Psoas muscle (tissue), 8 donors: ENCODE measurements around the gene SIRT3. TPM values are rescaled to one million over a fixed set of nuclear protein-coding genes. Genes with fewer than 3 reads are reported as not detected.

Source experiments
- ATAC-seq, 4 donors: fragments of 200-7000 bp; cut with Tn5 transposase; one replicate each; pipeline ENCODE4 v1.9.1; 2020; ENCODE audit warnings: moderate library complexity in 3 of 4, mild to moderate bottlenecking in 2 of 4
- DNase-seq, 2 donors: peaks; one replicate each; pipeline ENCODE4 v3.0.0-alpha.2; 2020
- H3K27ac ChIP-seq: fragments of 200-600 bp; one replicate; pipeline ENCODE4 v1.8.0; 2022
- H3K27me3 ChIP-seq, 3 donors: fragments of 200-600 bp in 1 of 3; one replicate each; pipeline versions ENCODE4 v1.6.1 to v1.8.0; 2013 to 2022; ENCODE audit warnings: low read length in 2 of 3, mild to moderate bottlenecking in 2 of 3, moderate library complexity in 1 of 3; ENCODE audit not compliant: insufficient read depth in 3 of 3
- H3K36me3 ChIP-seq, 2 donors: fragments of 200-600 bp in 1 of 2; one replicate each; pipeline versions ENCODE4 v1.6.1 to v1.8.0; 2013 to 2022; ENCODE audit warnings: low read depth in 1 of 2, mild to moderate bottlenecking in 1 of 2, moderate library complexity in 1 of 2; ENCODE audit not compliant: insufficient read depth in 1 of 2
- H3K4me1 ChIP-seq: fragments of 200-600 bp; one replicate; pipeline ENCODE4 v1.8.0; 2022
- H3K4me3 ChIP-seq: fragments of 200-600 bp; one replicate; pipeline ENCODE4 v1.8.0; 2022; ENCODE audit warnings: mild to moderate bottlenecking
- H3K9me3 ChIP-seq: fragments of 200-600 bp; one replicate; pipeline ENCODE4 v1.8.0; 2022
- WGBS, 3 donors: extraction: QIAGEN DNeasy Blood & Tissue Kit; methylation state at CpG; one replicate each; pipeline versions ENCODE4 v1.1.6 to v1.1.7; 2013; 5-methylcytosine and 5-hydroxymethylcytosine counted together
- intact Hi-C, 2 donors: fragments of 100-400 bp; cut with DNase I; formaldehyde crosslinking; loops; one replicate each; pipeline versions ENCODE4 v1.11.0 to v1.14.2; 2022
- polyA plus RNA-seq, 3 donors: library from polyadenylated mRNA; stranded (reverse); fragments of 200-250 nt; gene quantifications; one replicate each; pipeline ENCODE4 v1.2.3, GENCODE V29; 2013
- total RNA-seq, 4 donors: library from RNA; stranded (reverse); fragmentation: NEBNext Ultra II Directional in 2 of 4; extraction: Animal tissue kit (Norgen Biotek cat#: 25700) in 2 of 4; gene quantifications; one replicate each; pipeline versions ENCODE4 v1.2.1 to v1.2.4, GENCODE V29; 2021 to 2023
- TF ChIP-seq, protein P1 (sequence below): fragments of 200-600 bp; IDR thresholded peaks from one replicate; pipeline ENCODE4 v1.8.0; 2022; ENCODE audit warnings: antibody characterized with exemption
- donor health status: healthy with polysubstance abuse.
- donor health status: DM: no; HTN: no; CAD: no; lungs with moderate emphysema.
- donor health status: Bipolar disorder and iron deficiency.
- donor health status: healthy.
- donor health status: DM: yes; HTN: yes; CAD: no.
- donor health status: DM: no; HTN: no; CAD: no.
- donor health status: DM: no; HTN: no; CAD: no.
- donor health status: DM: yes; HTN: yes; CAD: no.

SIRT3 gene
- total and polyA plus RNA-seq, 7 donors = 10.4 to 23.2 (median 15.0) TPM

DNA sequence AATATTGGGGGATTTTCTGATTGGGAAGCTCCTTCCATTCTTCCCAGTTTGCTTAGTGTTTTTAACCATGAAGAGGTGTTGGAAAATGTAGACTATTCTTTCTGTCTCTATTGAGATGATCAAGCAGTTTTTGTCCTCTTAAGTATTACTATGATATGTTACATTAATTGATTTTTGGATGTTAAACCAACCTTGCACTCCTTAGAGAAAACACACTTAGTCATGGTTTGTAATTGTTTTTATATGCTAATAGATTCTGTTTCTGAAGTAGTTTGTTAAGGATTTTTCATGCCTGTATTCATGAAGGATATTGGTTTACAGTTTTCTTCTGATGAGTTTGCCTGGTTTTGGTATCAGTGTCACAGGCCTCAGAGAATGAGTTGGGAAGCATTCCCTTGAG, 40.1 kb upstream of the SIRT3 start:
- no peak overlapping the region for H3K4me3 ChIP-seq
- no peaks in the 10 kb centered on the region for H3K36me3 ChIP-seq
- no peaks in the 10 kb centered on the region for H3K9me3 ChIP-seq
- DNase-seq = no peak
- ATAC-seq = no peak
- TF ChIP-seq, protein P1, sequence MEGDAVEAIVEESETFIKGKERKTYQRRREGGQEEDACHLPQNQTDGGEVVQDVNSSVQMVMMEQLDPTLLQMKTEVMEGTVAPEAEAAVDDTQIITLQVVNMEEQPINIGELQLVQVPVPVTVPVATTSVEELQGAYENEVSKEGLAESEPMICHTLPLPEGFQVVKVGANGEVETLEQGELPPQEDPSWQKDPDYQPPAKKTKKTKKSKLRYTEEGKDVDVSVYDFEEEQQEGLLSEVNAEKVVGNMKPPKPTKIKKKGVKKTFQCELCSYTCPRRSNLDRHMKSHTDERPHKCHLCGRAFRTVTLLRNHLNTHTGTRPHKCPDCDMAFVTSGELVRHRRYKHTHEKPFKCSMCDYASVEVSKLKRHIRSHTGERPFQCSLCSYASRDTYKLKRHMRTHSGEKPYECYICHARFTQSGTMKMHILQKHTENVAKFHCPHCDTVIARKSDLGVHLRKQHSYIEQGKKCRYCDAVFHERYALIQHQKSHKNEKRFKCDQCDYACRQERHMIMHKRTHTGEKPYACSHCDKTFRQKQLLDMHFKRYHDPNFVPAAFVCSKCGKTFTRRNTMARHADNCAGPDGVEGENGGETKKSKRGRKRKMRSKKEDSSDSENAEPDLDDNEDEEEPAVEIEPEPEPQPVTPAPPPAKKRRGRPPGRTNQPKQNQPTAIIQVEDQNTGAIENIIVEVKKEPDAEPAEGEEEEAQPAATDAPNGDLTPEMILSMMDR = no peak
- peaks cover 0 to 42% (median 28%) of the 10 kb centered on the region in 3 donors for H3K27me3 ChIP-seq
- intact Hi-C loops = no loop called here
- H3K4me1 ChIP-seq = no peaks in the 10 kb centered on the region
- no peak overlapping the region for H3K27ac ChIP-seq

DNA sequence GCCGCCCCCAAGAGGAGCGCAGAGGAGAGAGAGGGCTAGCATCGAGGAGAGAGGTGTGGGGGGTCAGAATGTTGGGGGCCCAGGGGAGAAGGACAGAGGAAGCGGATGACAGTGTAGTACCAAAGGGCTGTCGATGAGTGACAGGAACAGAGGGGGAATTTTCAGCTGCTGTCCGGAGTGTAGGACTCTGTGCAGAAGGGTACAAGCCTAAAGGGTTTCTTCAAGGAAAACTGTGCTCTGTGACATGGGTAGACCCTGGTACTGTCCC, 36.7 kb upstream of the SIRT3 start:
- no peak overlapping the region for H3K4me3 ChIP-seq
- DNase-seq (no peak), ATAC-seq (no peak)
- H3K4me1 ChIP-seq = no peaks in the 10 kb centered on the region
- intact Hi-C loops = no loop called here
- no peaks in the 10 kb centered on the region for H3K9me3 ChIP-seq
- TF ChIP-seq, protein P1 = no peak
- H3K27ac ChIP-seq = no peak overlapping the region
- WGBS, 3 donors = 64 to 75% (median 73%) methylated on average over 6 of the region's 6 CpGs
- no peaks in the 10 kb centered on the region for H3K36me3 ChIP-seq
- peaks cover 0 to 24% (median 3%) of the 10 kb centered on the region in 3 donors for H3K27me3 ChIP-seq

DNA sequence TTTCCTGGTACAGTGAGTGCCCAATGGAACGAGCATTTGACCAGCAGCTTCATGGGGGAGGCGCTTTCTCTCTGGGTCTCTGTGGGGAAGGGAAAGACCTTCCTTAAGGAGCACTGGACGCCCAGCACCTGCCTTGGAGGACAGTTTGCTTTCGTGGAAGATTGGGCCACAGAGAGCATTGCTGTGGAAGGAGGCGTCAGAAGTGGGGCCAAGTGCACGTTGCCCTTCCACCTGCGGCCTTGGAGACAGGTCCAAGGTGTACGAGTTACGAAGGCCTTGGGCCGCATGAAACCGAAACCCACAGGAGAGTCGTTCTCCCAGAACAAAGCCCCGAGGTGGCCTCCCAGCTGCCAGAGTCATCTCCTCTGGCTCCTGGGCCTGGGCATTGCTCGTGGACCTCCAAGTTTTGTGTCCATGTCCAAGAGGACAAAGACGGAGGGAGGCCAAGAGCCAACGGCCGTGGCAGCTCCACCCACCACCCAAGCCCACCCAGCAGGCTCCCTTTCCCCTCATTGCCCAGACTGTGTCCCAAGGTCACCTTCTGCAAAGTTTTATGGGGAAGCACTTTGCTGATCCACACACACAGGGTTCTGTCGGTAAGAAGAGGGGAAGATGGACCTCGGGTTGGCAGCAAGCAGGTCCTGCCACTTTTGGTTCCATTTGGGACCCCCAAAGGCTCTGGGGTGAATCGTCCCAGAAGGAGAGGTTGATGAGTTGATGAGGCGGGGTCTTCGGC, 36.2 kb upstream of the SIRT3 start:
- Histone ChIP-seq H3K4me1 (no peaks in the 10 kb centered on the region), H3K4me3 (no peak overlapping the region), H3K27me3 (peaks cover 0 to 25% (median 3%) of the 10 kb centered on the region in 3 donors), H3K9me3 (no peaks in the 10 kb centered on the region), H3K36me3 (no peaks in the 10 kb centered on the region), H3K27ac (no peak overlapping the region)
- DNase-seq (no peak), ATAC-seq (no peak)
- WGBS, 3 donors = 81 to 85% (median 83%) methylated on average over 21 to 22 of the region's 22 CpGs
- TF ChIP-seq, protein P1 = no peak
- intact Hi-C loops = no loop called here

DNA sequence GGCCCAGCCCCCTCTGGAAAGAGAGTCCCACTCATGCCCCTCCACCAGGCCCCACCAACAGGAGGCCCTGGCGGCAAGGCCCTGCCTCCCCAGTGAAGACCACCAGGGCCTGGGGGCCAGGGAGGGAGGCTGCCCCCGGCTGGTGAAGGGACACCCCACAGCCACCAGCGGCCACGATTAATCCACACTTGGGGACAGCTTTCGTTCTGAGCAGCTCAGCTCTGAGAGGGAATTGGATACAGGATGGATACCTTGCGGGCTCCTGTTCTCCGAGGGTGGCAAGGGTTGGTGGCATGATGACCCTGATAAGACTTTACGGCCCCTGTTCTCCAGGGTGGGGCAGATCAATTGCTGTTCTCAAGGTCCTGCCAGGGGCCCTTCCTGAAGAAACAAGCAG, 35.2 kb upstream of the SIRT3 start:
- Histone ChIP-seq H3K9me3 (no peaks in the 10 kb centered on the region), H3K4me3 (no peak overlapping the region), H3K36me3 (no peaks in the 10 kb centered on the region), H3K27me3 (peaks cover 0 to 25% (median 3%) of the 10 kb centered on the region in 3 donors), H3K4me1 (no peaks in the 10 kb centered on the region), H3K27ac (no peak overlapping the region)
- TF ChIP-seq, protein P1 = no peak
- 69 to 77% (median 73%) methylated on average over 8 of the region's 8 CpGs for WGBS, 3 donors
- intact Hi-C loops = no loop called here
- ATAC-seq (no peak), DNase-seq (no peak)
